SK-N-SH treated with all-trans-retinoic acid at 6 μM for 48 hours (cell line): ENCODE measurements around the gene CACNA1C.

Source experiments
- BACH2 ChIP-seq: fragments of 250-450 bp; sonication (Bioruptor Pico); IDR thresholded peaks from 2 replicates; pipeline ENCODE4 v1.9.0; 2021; ENCODE audit warnings: mild to moderate bottlenecking, borderline replicate concordance
- CREB5 ChIP-seq: fragments of 250-450 bp; sonication (Bioruptor Pico); IDR thresholded peaks from 2 replicates; pipeline ENCODE4 v1.5.1; 2020; ENCODE audit warnings: low read depth, mild to moderate bottlenecking, moderate library complexity

- TF ChIP-seq CREB5 (CRISPR knock-in tag): no peak
- TF ChIP-seq BACH2 (CRISPR knock-in tag): no peak
These were observed 360.5 kb downstream of the CACNA1C start for GRCh38 chr12:2413301-2413700.
